Heart right ventricle (tissue), 16 donors: Measurements from ENCODE around the gene GASK1A. TPM values are rescaled to one million over a fixed set of nuclear protein-coding genes. Genes with fewer than 3 reads are reported as not detected.

Source experiments
- ATAC-seq, 8 donors: fragments of 200-7000 bp; cut with Tn5 transposase; one replicate each; pipeline ENCODE4 v1.9.1; 2020; ENCODE audit warnings: mild to moderate bottlenecking in 8 of 8, moderate library complexity in 8 of 8, moderate number of reproducible peaks in 1 of 8
- DNase-seq, 2 donors: peaks; one replicate each; pipeline ENCODE4 v3.0.0-alpha.2; 2020
- H3K27ac ChIP-seq, 10 donors: fragments of 200-600 bp; sonication (generic) in 2 of 10; one replicate each; pipeline versions ENCODE4 v1.5.0 to v1.8.0; 2020 to 2022; ENCODE audit warnings: mild to moderate bottlenecking in 3 of 10
- H3K27me3 ChIP-seq, 7 donors: fragments of 200-600 bp; one replicate each; pipeline ENCODE4 v1.8.0; 2021 to 2022; ENCODE audit warnings: mild to moderate bottlenecking in 2 of 7
- H3K36me3 ChIP-seq, 9 donors: fragments of 200-600 bp; sonication (generic) in 1 of 9; one replicate each; pipeline versions ENCODE4 v1.5.0 to v1.8.0; 2020 to 2022; ENCODE audit warnings: mild to moderate bottlenecking in 2 of 9
- H3K4me1 ChIP-seq, 9 donors: fragments of 200-600 bp; sonication (generic) in 1 of 9; one replicate each; pipeline versions ENCODE4 v1.5.0 to v1.8.0; 2020 to 2022; ENCODE audit warnings: mild to moderate bottlenecking in 4 of 9
- H3K4me3 ChIP-seq, 10 donors: fragments of 200-600 bp; sonication (generic) in 2 of 10; one replicate each; pipeline versions ENCODE4 v1.5.0 to v1.8.0; 2020 to 2022; ENCODE audit warnings: mild to moderate bottlenecking in 7 of 10, moderate library complexity in 2 of 10
- H3K9me3 ChIP-seq, 11 donors: fragments of 200-600 bp in 10 of 11; sonication (generic) in 2 of 11; one replicate each; pipeline versions ENCODE4 v1.5.0 to v1.8.0; 2013 to 2022; ENCODE audit warnings: mild to moderate bottlenecking in 2 of 11, control low read depth in 1 of 11, moderate library complexity in 1 of 11
- WGBS, 2 donors: extraction: QIAGEN DNeasy Blood & Tissue Kit; methylation state at CpG; one replicate each; pipeline ENCODE4 v1.1.7; 2013; ENCODE audit warnings: inconsistent platforms in 1 of 2; 5-methylcytosine and 5-hydroxymethylcytosine counted together
- intact Hi-C, 10 donors: fragments of 100-400 bp; cut with DNase I; formaldehyde crosslinking; loops; one replicate each; pipeline versions ENCODE4 v1.11.1 to v1.14.2; 2022
- polyA plus RNA-seq, 2 donors: library from polyadenylated mRNA; stranded (reverse); fragments of 200-250 nt; gene quantifications; one replicate each; pipeline ENCODE4 v1.2.3, GENCODE V29; 2013
- total RNA-seq, 10 donors: library from RNA; stranded (reverse); fragmentation: NEBNext Ultra II Directional in 3 of 10; extraction: Animal tissue kit (Norgen Biotek cat#: 25700) in 3 of 10; gene quantifications; one replicate each; pipeline versions ENCODE4 v1.2.1 to v1.2.4, GENCODE V29; 2021 to 2023
- TF ChIP-seq, protein P1 (sequence below), 9 donors: fragments of 200-600 bp; sonication (generic) in 2 of 9; IDR thresholded peaks; one replicate each; pipeline versions ENCODE4 v1.5.0 to v1.8.0; 2021 to 2022; ENCODE audit warnings: antibody characterized with exemption in 9 of 9, mild to moderate bottlenecking in 5 of 9, moderate library complexity in 1 of 9
- donor health status: Arrhythmogenic right ventricular cardiomyopathy.
- donor health status: ischemic (EF 13 %, LVEDD 7.1; RV severe dilation, severe dysfunction).
- donor health status: healthy with polysubstance abuse.
- donor health status: DM: no; HTN: yes; CAD: no.
- donor health status: DM: no; HTN: no; CAD: no.
- donor health status: ischemic (EF 25% LVEDD 6.9; RV normal size, moderate dysfunction).
- donor health status: ischemic (EF 25% LVEDD 5.7; RV mildly dilated, moderate dysfunction).
- donor health status: healthy.
- donor health status: DM: yes; HTN: yes; CAD: no.
- donor health status: Ischemic cardiomyopathy.
- donor health status: ischemic (EF 35%, LVEDD 5.7; RV mildly dilated, moderate dysfunction).
- donor health status: nonischemic (EF 11% LVEDD 7.7; RV severe dilation, severe dysfunction).
- donor health status: DM: yes; HTN: yes; CAD: no.
- donor health status: PGD.
- donor health status: ischemic (EF 29% LVEDD 5.4; RV normal size, mild dysfunction).
- donor health status: nonischemic (EF 23%, LVEDD 6.1; RV moderate dilation, normal function).

Gene GASK1A
- total and polyA plus RNA-seq, 12 donors: 0.28 to 1.5 (median 0.58) TPM

DNA sequence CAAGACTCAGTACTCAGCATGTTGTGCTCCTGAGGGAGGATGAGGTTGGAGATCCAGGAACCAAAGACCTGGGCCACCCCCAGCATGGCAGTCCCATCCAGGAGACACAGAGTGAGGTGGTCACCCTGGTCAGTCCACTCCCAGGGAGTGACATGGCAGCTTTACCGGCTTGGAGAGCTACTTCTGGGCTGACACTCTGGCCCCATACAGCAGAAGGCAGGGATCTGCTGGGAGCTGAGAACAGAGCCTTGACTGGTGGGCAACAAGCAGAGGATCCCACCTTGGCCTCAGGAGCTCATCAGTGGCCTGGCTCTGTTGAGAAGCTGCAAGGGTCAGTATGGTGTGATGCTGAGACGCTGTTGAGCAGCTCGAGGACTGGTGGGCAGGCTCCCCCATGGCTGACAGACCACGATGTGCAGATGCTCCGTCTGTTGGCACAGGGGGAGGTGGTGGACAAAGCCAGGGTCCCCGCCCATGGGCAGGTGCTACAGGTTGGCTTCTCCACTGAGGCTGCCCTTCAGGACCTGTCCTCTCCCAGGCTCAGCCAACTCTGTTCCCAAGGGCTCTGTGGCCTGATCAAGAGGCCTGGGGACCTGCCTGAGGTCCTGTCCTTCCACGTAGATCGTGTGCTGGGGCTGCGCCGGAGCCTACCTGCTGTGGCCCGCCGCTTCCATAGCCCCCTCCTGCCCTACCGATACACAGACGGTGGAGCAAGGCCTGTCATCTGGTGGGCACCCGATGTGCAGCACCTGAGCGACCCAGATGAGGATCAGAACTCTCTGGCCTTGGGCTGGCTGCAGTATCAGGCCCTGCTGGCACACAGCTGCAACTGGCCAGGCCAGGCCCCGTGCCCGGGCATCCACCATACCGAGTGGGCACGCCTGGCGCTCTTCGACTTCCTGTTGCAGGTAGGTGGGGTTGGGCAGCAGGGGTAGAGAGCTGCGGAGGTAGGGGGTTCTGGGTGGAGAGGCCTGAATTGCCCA, 53.8 kb downstream of the GASK1A start:
- ATAC-seq (peak in 2 of 8 donors; percentile 12 to 31), DNase-seq (no peak)
- TF ChIP-seq, protein P1, sequence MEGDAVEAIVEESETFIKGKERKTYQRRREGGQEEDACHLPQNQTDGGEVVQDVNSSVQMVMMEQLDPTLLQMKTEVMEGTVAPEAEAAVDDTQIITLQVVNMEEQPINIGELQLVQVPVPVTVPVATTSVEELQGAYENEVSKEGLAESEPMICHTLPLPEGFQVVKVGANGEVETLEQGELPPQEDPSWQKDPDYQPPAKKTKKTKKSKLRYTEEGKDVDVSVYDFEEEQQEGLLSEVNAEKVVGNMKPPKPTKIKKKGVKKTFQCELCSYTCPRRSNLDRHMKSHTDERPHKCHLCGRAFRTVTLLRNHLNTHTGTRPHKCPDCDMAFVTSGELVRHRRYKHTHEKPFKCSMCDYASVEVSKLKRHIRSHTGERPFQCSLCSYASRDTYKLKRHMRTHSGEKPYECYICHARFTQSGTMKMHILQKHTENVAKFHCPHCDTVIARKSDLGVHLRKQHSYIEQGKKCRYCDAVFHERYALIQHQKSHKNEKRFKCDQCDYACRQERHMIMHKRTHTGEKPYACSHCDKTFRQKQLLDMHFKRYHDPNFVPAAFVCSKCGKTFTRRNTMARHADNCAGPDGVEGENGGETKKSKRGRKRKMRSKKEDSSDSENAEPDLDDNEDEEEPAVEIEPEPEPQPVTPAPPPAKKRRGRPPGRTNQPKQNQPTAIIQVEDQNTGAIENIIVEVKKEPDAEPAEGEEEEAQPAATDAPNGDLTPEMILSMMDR (IDR thresholded peaks at IDR 0.05): no peak
- Histone ChIP-seq H3K27me3 (peaks cover 0 to 3% (median 0%) of the 10 kb centered on the region in 7 donors), H3K9me3 (no peaks in the 10 kb centered on the region), H3K36me3 (no peaks in the 10 kb centered on the region), H3K4me1 (peaks cover 0 to 10% (median 0%) of the 10 kb centered on the region in 9 donors), H3K4me3 (no peak overlapping the region), H3K27ac (no peak overlapping the region)
- intact Hi-C loops: no loop called here
- WGBS, 2 donors: 96 to 97% methylated on average over 23 of the region's 23 CpGs

DNA sequence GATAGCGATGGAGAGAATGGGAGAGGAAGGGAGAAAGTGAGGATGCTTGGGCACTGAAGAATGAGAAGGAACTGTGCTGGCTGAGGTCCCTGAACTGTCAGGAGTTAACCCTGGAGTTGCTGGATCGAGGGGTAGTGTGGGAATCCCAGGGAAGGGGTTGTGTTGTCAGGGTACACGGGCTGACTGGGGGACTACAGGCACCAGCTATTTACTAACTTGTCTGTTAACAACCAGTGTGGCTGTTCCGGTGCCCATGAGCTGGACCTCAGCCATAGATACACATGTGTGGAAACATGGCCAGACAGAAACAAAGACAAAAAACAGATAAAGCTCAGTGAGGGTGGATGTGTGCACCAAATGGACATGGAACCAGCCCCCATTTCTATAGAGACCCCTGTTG, 55.1 kb downstream of the GASK1A start:
- DNase-seq (no peak), ATAC-seq (no peak)
- intact Hi-C loops: no loop called here
- H3K36me3 ChIP-seq: no peaks in the 10 kb centered on the region
- peaks cover 0 to 3% (median 0%) of the 10 kb centered on the region in 7 donors for H3K27me3 ChIP-seq
- WGBS, 2 donors: 71 to 73% methylated on average over 4 of the region's 4 CpGs
- H3K4me1 ChIP-seq: peaks cover 0 to 10% (median 0%) of the 10 kb centered on the region in 9 donors
- TF ChIP-seq, protein P1 (IDR thresholded peaks at IDR 0.05): no peak
- no peaks in the 10 kb centered on the region for H3K9me3 ChIP-seq
- H3K4me3 ChIP-seq: no peak overlapping the region
- no peak overlapping the region for H3K27ac ChIP-seq

DNA sequence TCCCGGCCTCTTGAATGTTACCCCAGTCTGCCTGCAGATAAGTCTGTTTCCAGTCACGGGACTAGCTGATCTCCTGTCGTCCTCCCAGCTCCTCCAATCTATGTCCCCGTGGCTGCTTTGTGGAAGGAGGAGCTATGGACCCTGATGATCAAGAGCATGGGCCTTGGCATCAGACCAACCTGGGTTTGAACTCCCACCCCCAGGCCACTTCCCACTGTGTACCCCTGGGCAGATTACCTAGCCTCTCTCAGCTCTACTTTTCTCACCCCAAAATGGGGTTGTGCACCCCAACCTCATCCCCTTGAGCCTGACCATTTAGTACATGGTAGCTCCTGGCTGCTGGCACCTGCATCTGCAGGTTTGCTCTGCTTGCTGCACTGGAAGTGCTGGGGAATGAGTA, 55.8 kb downstream of the GASK1A start:
- Histone ChIP-seq H3K4me3 (no peak overlapping the region), H3K27ac (no peak overlapping the region), H3K36me3 (no peaks in the 10 kb centered on the region), H3K27me3 (peaks cover 0 to 3% (median 0%) of the 10 kb centered on the region in 7 donors), H3K4me1 (peaks cover 0 to 10% (median 0%) of the 10 kb centered on the region in 9 donors), H3K9me3 (no peaks in the 10 kb centered on the region)
- TF ChIP-seq, protein P1 (IDR thresholded peaks at IDR 0.05): no peak
- no peak for DNase-seq
- intact Hi-C loops: no loop called here
- no peak for ATAC-seq
- 77 to 85% methylated on average over 4 of the region's 4 CpGs for WGBS, 2 donors

DNA sequence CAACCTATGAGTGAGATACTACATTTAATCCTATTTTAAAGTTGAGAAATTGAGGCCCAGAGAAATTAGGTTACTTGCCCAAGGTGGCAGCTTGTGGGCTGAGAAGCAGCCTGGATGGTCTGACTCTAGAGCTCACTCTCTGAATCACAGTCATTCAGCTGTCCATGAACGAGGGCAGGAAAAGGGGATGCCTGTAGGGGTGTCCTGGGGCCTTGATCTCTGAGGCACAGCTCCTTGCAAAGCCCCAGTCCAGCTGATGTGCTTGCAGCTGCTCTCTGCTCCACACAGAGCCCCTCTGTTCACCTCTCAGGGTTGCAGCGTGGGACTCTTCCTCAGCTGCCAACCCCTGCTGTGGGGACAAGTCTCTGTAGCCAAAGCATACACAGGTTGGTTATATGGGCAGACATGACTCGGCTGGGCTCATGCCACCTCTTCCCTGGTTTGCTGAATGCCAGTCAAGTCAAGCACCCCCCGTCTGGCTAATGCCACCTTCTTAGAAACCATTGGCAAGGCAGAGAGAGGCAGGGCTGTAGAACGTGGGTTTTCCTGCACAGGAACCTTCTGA, 56.8 kb downstream of the GASK1A start:
- 80 to 86% methylated on average over 5 of the region's 5 CpGs for WGBS, 2 donors
- Histone ChIP-seq H3K4me1 (peaks cover 0 to 10% (median 0%) of the 10 kb centered on the region in 9 donors), H3K27me3 (peaks cover 0 to 3% (median 0%) of the 10 kb centered on the region in 7 donors), H3K27ac (no peak overlapping the region), H3K36me3 (no peaks in the 10 kb centered on the region), H3K4me3 (no peak overlapping the region), H3K9me3 (no peaks in the 10 kb centered on the region)
- intact Hi-C loops: no loop called here
- peak in 1 of 2 donors; percentile 2 for DNase-seq
- ATAC-seq: no peak
- TF ChIP-seq, protein P1 (IDR thresholded peaks at IDR 0.05): no peak
